H1 (cell line): ENCODE results near the gene PLSCR1. TPM values are rescaled to one million over a fixed set of nuclear protein-coding genes. Genes with fewer than 3 reads are reported as not detected.
A peak's percentile ranks its signal among the peaks of the same experiment; 100 is the strongest.

Source experiments
- CTCF ChIA-PET: fragments of 300-600 bp; sonication (Branson Sonifier 250); formaldehyde crosslinking; loops from one replicate; lab custom pipeline; 2021; ENCODE audit not compliant: partially characterized antibody; lab: Charles Lee
- POLR2A ChIA-PET: fragments of 300-600 bp; sonication (Branson Sonifier 250); formaldehyde crosslinking; loops from one replicate; lab custom pipeline; 2021; ENCODE audit warnings: inconsistent platforms; ENCODE audit not compliant: partially characterized antibody; lab: Charles Lee
- DNase-seq, 2 experiments: peaks; one replicate each; pipeline versions ENCODE4 v3.0.0 to v3.0.0-alpha.2; 2010 to 2022; ENCODE audit warnings: low spot score in 2 of 2, low read depth in 1 of 2, mixed read lengths in 1 of 2
- FAIRE-seq: peaks from 2 replicates; lab custom pipeline; 2011; peaks lifted over from hg19 to GRCh38; lab: Jason Lieb, UNC
- H2AFZ ChIP-seq: 2 replicates; pipeline ENCODE4 v1.8.1; 2012; ENCODE audit warnings: low read length, inconsistent platforms
- H2AK5ac ChIP-seq: 2 replicates; pipeline ENCODE4 v1.6.1; 2013; ENCODE audit warnings: low read depth, low read length
- H2BK120ac ChIP-seq: replicated peaks from 2 replicates; pipeline ENCODE3; 2013; ENCODE audit warnings: low read depth, low read length, inconsistent platforms
- H2BK12ac ChIP-seq: 2 replicates; pipeline ENCODE4 v1.6.1; 2013; ENCODE audit warnings: low read depth, low read length
- H2BK15ac ChIP-seq: 2 replicates; pipeline ENCODE4 v1.6.1; 2013; ENCODE audit warnings: low read length
- H2BK20ac ChIP-seq: 2 replicates; pipeline ENCODE4 v1.6.1; 2013; ENCODE audit warnings: low read length
- H2BK5ac ChIP-seq: 2 replicates; pipeline ENCODE4 v1.6.1; 2013; ENCODE audit warnings: low read depth, low read length
- H3K14ac ChIP-seq: 2 replicates; pipeline ENCODE4 v1.6.1; 2013; ENCODE audit warnings: inconsistent platforms; ENCODE audit not compliant: insufficient read length
- H3K18ac ChIP-seq: 2 replicates; pipeline ENCODE4 v1.6.1; 2013; ENCODE audit warnings: low read length; ENCODE audit errors: extremely low read depth
- H3K23ac ChIP-seq: 2 replicates; pipeline ENCODE4 v1.6.1; 2013; ENCODE audit warnings: inconsistent platforms; ENCODE audit not compliant: insufficient read length
- H3K23me2 ChIP-seq: 2 replicates; pipeline ENCODE4 v1.6.1; 2013; ENCODE audit warnings: low read depth, low read length
- H3K27ac ChIP-seq: 2 replicates; pipeline ENCODE4 v1.6.1; 2011; ENCODE audit warnings: low read depth, low read length, inconsistent platforms
- H3K27me3 ChIP-seq, 4 experiments: replicated peaks in 1 of 4; 1 replicate in 1 of 4; 2 replicates in 3 of 4; pipeline versions ENCODE4 v1.6.1 to v1.8.1; 2011 to 2013; ENCODE audit warnings: low read length in 3 of 4, mild to moderate bottlenecking in 3 of 4, inconsistent platforms in 2 of 4, mixed read lengths in 2 of 4, moderate library complexity in 1 of 4; ENCODE audit not compliant: control insufficient read depth in 3 of 4, insufficient read depth in 3 of 4; ENCODE audit errors: extremely low read depth in 1 of 4
- H3K36me3 ChIP-seq, 4 experiments: 2 replicates each; pipeline versions ENCODE4 v1.6.1 to v1.8.1; 2011 to 2013; ENCODE audit warnings: mild to moderate bottlenecking in 4 of 4, low read length in 3 of 4, moderate library complexity in 2 of 4, control low read depth in 1 of 4, inconsistent platforms in 1 of 4; ENCODE audit not compliant: insufficient read depth in 4 of 4, control insufficient read depth in 2 of 4
- H3K4ac ChIP-seq: replicated peaks from 2 replicates; pipeline ENCODE3; 2013; ENCODE audit warnings: low read length, low read depth, mixed read lengths, inconsistent platforms; ENCODE audit not compliant: insufficient read length
- H3K4me1 ChIP-seq, 4 experiments: replicated peaks in 1 of 4; 1 replicate in 1 of 4; 2 replicates in 3 of 4; pipeline versions ENCODE4 v1.6.1 to v1.8.1; 2011 to 2013; ENCODE audit warnings: low read length in 3 of 4, inconsistent platforms in 2 of 4, mixed read lengths in 1 of 4; ENCODE audit not compliant: insufficient read depth in 4 of 4, control insufficient read depth in 3 of 4
- H3K4me2 ChIP-seq, 2 experiments: 2 replicates each; pipeline versions ENCODE4 v1.6.1 to v1.8.1; 2011 to 2013; ENCODE audit warnings: low read depth in 2 of 2, low read length in 2 of 2, control low read depth in 1 of 2, inconsistent platforms in 1 of 2, mild to moderate bottlenecking in 1 of 2; ENCODE audit not compliant: insufficient read depth in 1 of 2
- H3K4me3 ChIP-seq, 4 experiments: fragments of 200-600, 300-600 bp in 1 of 4; sonication (generic), shearing (Covaris generic), sonication (Bioruptor Twin) in 1 of 4; 2 replicates each; pipeline versions ENCODE4 v1.5.1 to v1.8.1; 2011 to 2016; ENCODE audit warnings: low read length in 4 of 4, low read depth in 3 of 4, control low read depth in 2 of 4, inconsistent platforms in 2 of 4, mild to moderate bottlenecking in 2 of 4, mixed read lengths in 1 of 4, moderate library complexity in 1 of 4; ENCODE audit not compliant: insufficient read depth in 2 of 4; ENCODE audit errors: extremely low read depth in 1 of 4
- H3K56ac ChIP-seq: replicated peaks from 2 replicates; pipeline ENCODE3; 2013; ENCODE audit warnings: low read depth, mild to moderate bottlenecking, mixed read lengths, low read length, inconsistent platforms; ENCODE audit not compliant: insufficient read length
- H3K79me1 ChIP-seq: 2 replicates; pipeline ENCODE4 v1.6.1; 2013; ENCODE audit warnings: low read depth, low read length, control low read depth
- H3K79me2 ChIP-seq, 2 experiments: 2 replicates each; pipeline versions ENCODE4 v1.6.1 to v1.8.1; 2012 to 2013; ENCODE audit warnings: low read length in 2 of 2, mild to moderate bottlenecking in 2 of 2, inconsistent platforms in 1 of 2; ENCODE audit not compliant: insufficient read depth in 2 of 2, control insufficient read depth in 1 of 2
- H3K9ac ChIP-seq, 4 experiments: replicated peaks in 1 of 4; 1 replicate in 1 of 4; 2 replicates in 3 of 4; pipeline versions ENCODE4 v1.6.1 to v1.8.1; 2011 to 2013; ENCODE audit warnings: low read depth in 3 of 4, low read length in 3 of 4, control low read depth in 2 of 4, mild to moderate bottlenecking in 2 of 4, moderate library complexity in 2 of 4, inconsistent platforms in 1 of 4; ENCODE audit errors: extremely low read depth in 1 of 4
- H3K9me3 ChIP-seq, 2 experiments: 2 replicates each; pipeline versions ENCODE4 v1.6.1 to v1.8.1; 2012 to 2013; ENCODE audit warnings: mild to moderate bottlenecking in 2 of 2, moderate library complexity in 2 of 2, control low read depth in 1 of 2, inconsistent platforms in 1 of 2, low read depth in 1 of 2, low read length in 1 of 2, mixed read lengths in 1 of 2; ENCODE audit not compliant: insufficient read depth in 2 of 2
- H4K20me1 ChIP-seq, 2 experiments: replicated peaks in 1 of 2; 2 replicates each; pipeline versions ENCODE3 to v1.8.1; 2011 to 2013; ENCODE audit warnings: inconsistent platforms in 2 of 2, low read length in 2 of 2, mild to moderate bottlenecking in 1 of 2; ENCODE audit not compliant: insufficient read depth in 2 of 2, control insufficient read depth in 1 of 2
- H4K5ac ChIP-seq: 2 replicates; pipeline ENCODE4 v1.6.1; 2013; ENCODE audit warnings: low read length, low read depth, mixed read lengths, inconsistent platforms; ENCODE audit not compliant: insufficient read length
- H4K8ac ChIP-seq: 2 replicates; pipeline ENCODE4 v1.8.0; 2013; ENCODE audit warnings: mild to moderate bottlenecking, moderate library complexity, low read length, inconsistent platforms; ENCODE audit not compliant: insufficient read depth; ENCODE audit errors: extremely low read depth
- H4K91ac ChIP-seq: replicated peaks from 2 replicates; pipeline ENCODE3; 2013; ENCODE audit warnings: low read length, mixed read lengths, inconsistent platforms; ENCODE audit not compliant: insufficient read length
- EGR1 ChIP-seq: IDR thresholded peaks from 2 replicates; pipeline ENCODE4 v1.6.1; 2011; ENCODE audit warnings: low read depth, low read length, borderline replicate concordance
- EZH2 ChIP-seq: fragments of 200-600 bp; sonication (generic); IDR thresholded peaks from 2 replicates; pipeline ENCODE4 v1.7.1; 2012; ENCODE audit warnings: low read depth, mild to moderate bottlenecking, moderate library complexity, low read length, inconsistent platforms; ENCODE audit not compliant: severe bottlenecking
- FOSL1 ChIP-seq: IDR thresholded peaks from 2 replicates; pipeline ENCODE4 v1.6.1; 2011; ENCODE audit warnings: mild to moderate bottlenecking, low read depth, low read length, moderate library complexity; ENCODE audit not compliant: insufficient read depth
- KDM4A ChIP-seq: IDR thresholded peaks from one replicate; pipeline ENCODE4 v1.7.1; 2012; ENCODE audit warnings: low read depth, mild to moderate bottlenecking, moderate library complexity, low read length, inconsistent platforms; ENCODE audit not compliant: severe bottlenecking
- POLR2A ChIP-seq, 2 experiments: IDR thresholded peaks; 1 replicate in 1 of 2; 2 replicates in 1 of 2; pipeline ENCODE4 v1.6.1; 2011; ENCODE audit warnings: low read depth in 2 of 2, low read length in 2 of 2, mild to moderate bottlenecking in 2 of 2; ENCODE audit errors: control extremely low read depth in 1 of 2
- POU5F1 ChIP-seq: IDR thresholded peaks from 2 replicates; pipeline ENCODE4 v1.6.1; 2011; ENCODE audit warnings: low read depth, mild to moderate bottlenecking, low read length, moderate library complexity
- RAD21 ChIP-seq, 2 experiments: IDR thresholded peaks in 1 of 2; conservative IDR thresholded peaks in 1 of 2; 2 replicates each; pipeline ENCODE4 v1.6.1; 2011; ENCODE audit warnings: low read depth in 2 of 2, low read length in 2 of 2, improper control_type of control experiment in 1 of 2, inconsistent platforms in 1 of 2, mild to moderate bottlenecking in 1 of 2, moderate library complexity in 1 of 2
- SIN3A ChIP-seq, 2 experiments: IDR thresholded peaks in 1 of 2; conservative IDR thresholded peaks in 1 of 2; 2 replicates each; pipeline ENCODE4 v1.6.1; 2011 to 2012; ENCODE audit warnings: low read length in 2 of 2, improper control_type of control experiment in 1 of 2, low read depth in 1 of 2, mild to moderate bottlenecking in 1 of 2
- SUZ12 ChIP-seq: fragments of 200-600 bp; sonication (generic); IDR thresholded peaks from 2 replicates; pipeline ENCODE4 v1.6.1; 2012; ENCODE audit warnings: mild to moderate bottlenecking, inconsistent platforms, low read length, moderate library complexity, mixed read lengths
- TEAD4 ChIP-seq: IDR thresholded peaks from 2 replicates; pipeline ENCODE4 v1.6.1; 2012; ENCODE audit warnings: low read depth, low read length, inconsistent platforms, mixed read lengths
- YY1 ChIP-seq: IDR thresholded peaks from 2 replicates; pipeline ENCODE4 v1.6.1; 2011; ENCODE audit warnings: low read depth, mild to moderate bottlenecking, low read length
- WGBS, 2 experiments: shearing (Covaris generic) in 1 of 2; methylation state at CpG; one replicate each; pipeline versions ENCODE4 v1.1.6 to v1.1.7; 2013 to 2015; ENCODE audit warnings: low lambda C conversion rate in 2 of 2, mixed read lengths in 2 of 2, inconsistent platforms in 1 of 2, low coverage in 1 of 2, missing lambda C conversion rate in 1 of 2; ENCODE audit not compliant: insufficient replicate concordance in 2 of 2, insufficient coverage in 1 of 2, insufficient read length in 1 of 2; ENCODE audit errors: extremely low coverage in 1 of 2, missing lambda C conversion rate in 1 of 2; 5-methylcytosine and 5-hydroxymethylcytosine counted together
- polyA plus RNA-seq, 7 experiments: library from polyadenylated mRNA; depleted of rRNA in 3 of 7; stranded (reverse) in 5 of 7; unstranded in 2 of 7; fragments of >200 nt in 5 of 7; fragments of 200-250 nt in 2 of 7; gene quantifications; 1 replicate in 5 of 7; 2 replicates in 1 of 7; 4 replicates in 1 of 7; pipeline versions ENCODE4 v1.2.1 to v1.2.3, GENCODE V29; 2011 to 2013; ENCODE audit warnings: missing spikeins in 2 of 7, mixed read lengths in 2 of 7
- total RNA-seq: library from RNA; stranded (reverse); fragmentation: NEBNext Ultra II Directional; extraction: Animal tissue kit (Norgen Biotek cat#: 25700); gene quantifications from 2 replicates; pipeline ENCODE4 v1.2.1, GENCODE V29; 2021

Gene PLSCR1
- total and polyA plus RNA-seq, 2 of the 8 experiments (the other 6 are each of a cell fraction or from before 2014, with no cell fraction given) = 32.2 to 48.5 TPM

GRCh38 chr3:146504498-146505197 is 39.8 kb downstream of the PLSCR1 start:
- Histone ChIP-seq H3K4ac (no peak overlapping the region), H2BK5ac (0 out of 2 replicates have a peak overlapping the region, but pooled peaks have one; percentile 41), H2AK5ac (no peak overlapping the region), H3K9ac (no peak overlapping the region), H2BK12ac (no peak overlapping the region), H3K14ac (no peak overlapping the region), H3K23ac (no peak overlapping the region), H2AFZ (no peak overlapping the region), H3K36me3 (no peaks in the 10 kb centered on the region), H3K79me1 (no peaks in the 10 kb centered on the region), H3K4me2 (peak overlapping the region in 1 of 2 experiments; percentile 16; a peak in 1 of 4 replicates), H3K4me3 (no peak overlapping the region), H3K27me3 (no peaks in the 10 kb centered on the region), H3K27ac (no peak overlapping the region), H4K20me1 (no peaks in the 10 kb centered on the region), H4K91ac (no peak overlapping the region), H2BK20ac (0 out of 2 replicates have a peak overlapping the region, but pooled peaks have one; percentile 57), H3K18ac (no peak overlapping the region), H4K8ac (no peak overlapping the region), H2BK120ac (no peak overlapping the region), H3K9me3 (no peaks in the 10 kb centered on the region), H3K56ac (no peak overlapping the region), H3K79me2 (no peaks in the 10 kb centered on the region), H3K23me2 (no peaks in the 10 kb centered on the region; the same call in 1 of the 2 replicates), H2BK15ac (no peak overlapping the region), H4K5ac (no peak overlapping the region), H3K4me1 (peaks cover 0 to 7% (median 6%) of the 10 kb centered on the region in 4 experiments; a peak in 4 of 7 replicates)
- CTCF ChIA-PET = interaction anchor here (0.6 to 1.8 kb wide), 6 partner anchors 11 to 187 kb away, joined by 3 to 5 read pairs (median 3); no protein-coding TSS in a partner anchor
- DNase-seq = no peak
- 33% methylated on average over 3 of the region's 3 CpGs; no CpG with 5 or more reads in 1 of the 2 experiments for WGBS, 2 experiments
- FAIRE-seq = peak; percentile 92
- TF ChIP-seq TEAD4 (peak; percentile 81), SUZ12 (no peak), YY1 (peak; percentile 21; the same call in 1 of the 2 replicates), POLR2A (IDR thresholded peaks at IDR 0.05; ENCODE audit: control extremely low read depth in 1 of 2, low read depth in 2 of 2, low read length in 2 of 2) (no peak), POU5F1 (0 out of 2 replicates have a peak, but pooled peaks have one; percentile 34), EZH2 (no peak), FOSL1 (no peak), EGR1 (no peak), RAD21 (IDR thresholded peaks at IDR 0.05 in 1 of 2, conservative IDR thresholded peaks at IDR 0.05 in 1 of 2; ENCODE audit: low read depth in 2 of 2, low read length in 2 of 2) (no peak), KDM4A (no peak), SIN3A (conservative IDR thresholded peaks at IDR 0.05 in 1 of 2, IDR thresholded peaks at IDR 0.05 in 1 of 2; ENCODE audit: low read depth in 1 of 2, low read length in 2 of 2) (no peak)
- POLR2A ChIA-PET = interaction anchor here (0.6 to 1.1 kb wide), 2 partner anchors 10 to 247 kb away, joined by 3 to 4 read pairs; no protein-coding TSS in a partner anchor
